ENCODE measurements around the gene SOHLH1.

Gene SOHLH1, protein sequence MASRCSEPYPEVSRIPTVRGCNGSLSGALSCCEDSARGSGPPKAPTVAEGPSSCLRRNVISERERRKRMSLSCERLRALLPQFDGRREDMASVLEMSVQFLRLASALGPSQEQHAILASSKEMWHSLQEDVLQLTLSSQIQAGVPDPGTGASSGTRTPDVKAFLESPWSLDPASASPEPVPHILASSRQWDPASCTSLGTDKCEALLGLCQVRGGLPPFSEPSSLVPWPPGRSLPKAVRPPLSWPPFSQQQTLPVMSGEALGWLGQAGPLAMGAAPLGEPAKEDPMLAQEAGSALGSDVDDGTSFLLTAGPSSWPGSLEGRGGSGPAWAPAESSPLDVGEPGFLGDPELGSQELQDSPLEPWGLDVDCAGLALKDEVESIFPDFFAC

DNA sequence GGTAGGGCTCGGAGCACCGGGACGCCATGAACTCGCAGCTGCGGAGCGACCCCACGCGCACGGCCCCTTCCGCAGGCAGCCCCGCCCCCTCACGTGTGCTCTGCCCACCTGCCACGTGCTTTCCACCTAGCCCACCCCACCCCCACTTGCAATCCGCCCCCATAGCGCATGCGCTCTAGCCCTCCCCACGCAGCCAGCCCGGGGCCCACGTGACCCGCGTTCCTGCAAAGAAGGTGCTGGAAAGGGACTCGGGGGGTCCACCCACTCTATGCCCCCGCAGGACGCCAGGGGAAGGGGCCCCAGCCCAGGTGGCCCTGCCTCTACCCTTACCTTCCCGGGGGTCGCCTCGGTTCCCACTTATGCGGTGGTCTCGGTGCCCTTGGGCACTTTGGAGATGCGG, at the start of gene SOHLH1:
Gene SOHLH1 (minus strand): TSS at position 42 of the 400 bp plus-strand sequence. CDS start 14 bp downstream, at position 28.
- DNase-seq: no peak
- intact Hi-C loops (cut with DNase I): no loop called here

DNA sequence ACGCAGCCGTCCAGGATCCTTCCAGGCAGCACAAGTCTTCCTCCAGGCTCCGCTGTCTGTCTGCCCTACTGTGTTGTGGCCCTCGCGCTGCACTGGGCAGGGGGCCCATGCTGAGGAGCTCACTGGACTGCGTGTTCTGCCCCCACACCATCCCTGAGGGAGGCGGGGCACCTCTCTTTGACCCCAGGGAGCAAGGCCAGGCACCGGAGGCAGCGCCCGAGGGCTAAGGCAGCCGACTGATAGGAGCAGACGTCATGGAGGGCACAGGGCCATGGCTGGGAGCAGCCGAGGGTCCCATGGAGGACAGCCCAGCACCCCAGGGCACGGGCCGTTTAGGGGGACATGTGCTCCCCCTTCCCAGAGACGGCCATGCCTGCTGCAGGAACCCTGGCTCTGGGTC, 49.4 kb upstream of the SOHLH1 start:
- intact Hi-C loops (cut with DNase I): no loop called here
- no peak for DNase-seq

DNA sequence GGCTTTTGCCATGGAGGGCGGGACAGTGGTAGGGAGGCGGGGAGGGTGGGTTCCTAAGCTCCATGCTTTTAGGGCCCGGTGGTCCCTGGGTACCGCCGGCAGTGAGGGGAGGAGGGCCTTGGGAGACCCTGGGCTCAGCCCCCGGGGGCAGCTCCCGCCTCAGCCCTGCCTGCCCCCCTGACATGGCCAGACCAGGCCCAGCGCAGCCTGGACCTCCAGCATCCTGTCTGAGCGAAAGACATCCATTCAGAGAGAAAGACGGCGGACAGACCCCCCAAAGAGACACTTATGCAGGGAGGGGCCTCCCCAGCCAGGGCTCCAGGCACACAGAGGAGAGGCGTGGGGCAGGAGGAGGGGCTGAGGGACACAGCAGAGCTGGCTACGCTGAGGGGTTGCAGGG, 48.0 kb upstream of the SOHLH1 start:
- no peak for DNase-seq
- intact Hi-C loops (cut with DNase I): no loop called here

DNA sequence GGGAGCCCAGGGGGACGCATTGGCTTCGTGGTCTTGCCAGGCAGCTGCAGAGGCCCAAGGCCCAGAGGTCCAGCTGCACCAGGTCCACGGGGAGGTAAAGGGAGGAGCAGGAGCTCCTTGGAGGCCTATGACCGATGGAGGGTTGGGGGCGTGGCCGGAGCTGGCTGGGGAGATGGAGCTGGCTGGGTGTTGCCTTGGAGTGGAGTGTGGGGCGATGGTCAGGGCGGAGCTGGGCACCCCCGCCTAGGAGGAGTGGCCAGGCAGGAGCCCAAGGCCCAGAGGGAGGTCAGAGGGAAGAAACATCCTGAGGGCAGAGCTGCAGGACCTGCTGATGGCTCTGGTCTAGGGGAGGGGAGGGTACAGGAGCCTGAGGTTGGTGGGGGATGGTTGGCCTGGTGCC, 47.3 kb upstream of the SOHLH1 start:
- no peak for DNase-seq

DNA sequence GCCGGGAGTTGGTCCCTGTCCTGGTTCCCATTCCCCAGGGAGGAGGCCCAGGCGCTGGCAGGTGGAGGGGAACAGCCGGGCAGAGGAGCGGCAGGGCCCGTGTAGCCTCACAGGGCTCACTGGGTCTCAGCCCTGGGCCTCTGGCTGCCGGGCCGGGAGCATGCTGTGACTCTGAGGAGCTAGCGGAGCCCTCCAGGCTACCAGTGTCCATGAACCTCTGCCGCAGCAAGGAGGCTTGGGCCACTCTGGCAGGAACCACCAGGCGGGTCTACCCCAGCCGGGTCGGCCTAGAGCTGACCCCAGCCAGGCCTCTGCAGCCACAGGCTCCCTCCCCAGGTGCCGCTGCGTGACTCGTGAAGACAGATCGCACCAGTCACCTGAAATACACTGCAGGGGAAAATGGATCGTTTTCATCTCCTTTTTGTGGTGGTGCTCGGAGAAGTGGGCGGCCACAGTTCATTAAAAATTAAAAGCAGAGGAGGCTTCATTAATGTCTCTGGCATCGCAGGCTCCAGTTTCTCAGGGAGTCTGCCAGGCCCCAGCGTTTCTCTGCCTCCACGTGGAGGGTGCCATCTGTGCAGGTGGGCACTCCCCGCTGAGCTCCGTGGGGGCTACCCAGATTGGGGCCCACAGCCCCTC, 46.5 kb upstream of the SOHLH1 start:
- no peak for DNase-seq
- intact Hi-C loops (cut with DNase I): no loop called here

More for the DNA sequence above, 47.3 kb upstream of the SOHLH1 start:
- intact Hi-C loops (cut with DNase I): no loop called here

DNA sequence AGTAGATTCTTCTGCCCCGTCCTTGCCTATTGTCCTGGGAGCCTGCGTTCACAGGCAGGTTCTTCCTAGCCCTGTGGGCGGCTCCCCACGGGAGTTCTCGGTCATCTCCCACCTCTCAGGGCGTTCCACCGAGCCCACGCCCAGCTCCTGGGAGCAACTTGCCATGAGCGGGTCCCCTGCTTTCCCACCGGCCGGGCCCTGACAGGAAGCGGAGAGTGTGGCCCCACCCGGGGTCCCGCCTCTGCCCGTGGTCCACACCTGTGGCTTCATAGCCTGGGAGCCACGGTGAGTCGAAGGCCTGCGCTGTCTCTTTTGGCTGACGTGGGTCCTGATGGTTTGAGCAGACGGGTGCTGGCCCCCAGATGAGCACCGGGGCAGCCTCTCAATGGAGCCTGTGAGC, 45.9 kb upstream of the SOHLH1 start:
- DNase-seq: no peak
- intact Hi-C loops (cut with DNase I): no loop called here

- intact Hi-C loops (cut with DNase I): no loop called here
- DNase-seq: no peak
These were observed 45.2 kb upstream of the SOHLH1 start for GRCh38 chr9:135744333-135745070.

- DNase-seq: peak in 1 of 10 donors; percentile 10
- intact Hi-C loops (cut with DNase I): no loop called here
These were observed 44.5 kb upstream of the SOHLH1 start for GRCh38 chr9:135743546-135744332.

DNA sequence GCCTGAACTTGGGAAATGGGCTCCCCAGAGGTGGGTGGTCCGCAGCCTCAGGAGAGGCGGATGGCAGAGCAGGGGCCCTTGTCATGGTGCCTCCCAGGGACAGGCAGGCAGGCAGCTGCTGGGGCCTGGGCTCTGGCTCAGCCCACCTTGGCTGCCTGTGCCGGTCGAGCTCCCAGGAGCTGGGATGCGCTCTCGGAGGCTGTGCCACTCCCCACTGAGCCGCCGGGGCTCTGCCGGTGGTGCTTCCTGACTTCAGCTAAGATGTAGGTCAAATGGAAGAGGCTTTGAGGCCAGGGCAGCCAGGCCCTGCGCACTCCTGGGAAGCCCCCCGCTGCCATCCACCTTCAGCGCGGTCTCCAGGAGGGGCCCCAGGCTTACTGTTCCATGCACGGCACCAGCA, 43.7 kb upstream of the SOHLH1 start:
- DNase-seq: no peak
- intact Hi-C loops (cut with DNase I): no loop called here

DNA sequence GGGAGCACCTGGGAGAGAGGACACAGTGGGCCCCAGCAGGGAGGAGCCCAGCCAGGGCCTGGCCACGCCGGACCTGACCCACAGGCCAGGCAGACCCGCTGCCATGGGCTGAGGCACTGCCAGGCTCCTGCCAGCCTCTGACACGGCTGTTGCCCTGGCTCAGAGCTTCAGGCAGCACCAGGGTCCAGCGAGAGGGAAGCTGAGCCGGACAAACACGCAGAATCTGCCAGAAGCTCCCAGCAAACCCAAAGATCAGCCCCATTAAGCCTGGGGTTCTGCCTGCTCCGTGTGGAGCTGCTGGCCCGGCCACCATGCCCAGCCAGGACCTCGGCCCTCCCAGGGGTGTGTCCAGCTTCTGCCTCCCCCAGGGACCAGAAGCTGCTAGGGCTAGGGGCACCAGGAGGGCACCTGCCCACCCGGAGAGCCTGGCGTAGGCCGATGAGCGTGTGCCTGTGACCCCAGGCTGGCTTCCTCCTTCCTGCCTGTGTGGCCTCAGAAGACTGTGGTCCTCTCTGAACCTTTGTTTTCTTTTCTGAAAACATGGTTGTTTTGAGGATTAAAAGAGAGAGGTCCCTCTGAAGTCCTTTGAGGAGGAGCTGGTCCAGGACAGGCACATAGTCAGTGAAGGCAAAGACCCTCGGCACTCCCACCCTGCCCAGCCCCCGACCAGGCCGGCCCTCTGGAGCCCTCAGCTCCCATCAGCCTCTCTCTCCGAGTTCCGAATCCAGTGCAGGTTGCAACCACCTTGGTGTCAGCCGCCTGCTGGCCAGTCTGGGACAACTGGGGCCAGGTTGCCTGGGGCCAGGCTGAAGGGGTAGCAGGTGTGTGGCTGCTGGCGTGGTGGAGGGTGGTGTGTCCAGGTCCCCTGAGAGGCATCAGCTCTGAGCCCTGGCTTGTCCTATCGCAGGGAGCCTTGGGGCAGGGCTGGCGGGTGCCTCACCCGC, 42.3 kb upstream of the SOHLH1 start:
- DNase-seq: no peak
- intact Hi-C loops (cut with DNase I): no loop called here

GRCh38 chr9:135739271-135740220, 40.3 kb upstream of the SOHLH1 start:
- intact Hi-C loops (cut with DNase I): no loop called here
- no peak for DNase-seq

DNA sequence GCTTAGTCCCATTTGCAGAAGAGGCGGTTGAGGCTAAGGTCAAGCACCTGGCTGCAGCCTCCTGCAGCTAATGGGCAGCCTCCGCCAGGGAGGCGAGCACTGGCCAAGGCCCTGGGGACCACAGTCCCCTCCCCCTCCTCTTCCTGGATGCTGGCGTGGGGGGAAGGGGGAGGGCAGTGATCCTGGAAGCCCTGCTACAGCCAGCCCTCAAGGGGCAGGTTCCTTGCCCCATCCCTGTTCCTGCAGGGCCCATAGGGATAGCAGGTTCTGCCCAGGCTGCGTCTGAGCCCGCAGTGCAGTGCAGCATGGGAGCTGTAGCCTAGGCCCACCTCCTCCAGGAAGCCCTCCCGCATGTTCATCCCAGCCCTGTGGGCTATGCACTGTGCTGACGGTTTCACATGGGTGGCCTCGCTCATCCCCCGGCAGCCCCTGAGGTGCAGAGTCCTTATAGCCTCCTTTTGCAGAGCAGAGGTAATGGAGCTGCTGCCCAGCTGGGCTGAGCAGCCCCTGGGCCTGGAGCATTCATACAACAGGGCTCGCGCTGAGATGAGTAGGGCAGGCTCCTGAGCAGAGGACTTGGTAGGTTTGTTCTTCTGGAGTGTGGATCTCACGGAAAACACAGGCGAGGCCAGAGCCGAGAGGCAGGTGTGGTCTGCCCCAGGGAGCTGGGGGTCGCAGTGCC, 38.7 kb upstream of the SOHLH1 start:
- DNase-seq: no peak
- intact Hi-C loops (cut with DNase I): no loop called here

DNA sequence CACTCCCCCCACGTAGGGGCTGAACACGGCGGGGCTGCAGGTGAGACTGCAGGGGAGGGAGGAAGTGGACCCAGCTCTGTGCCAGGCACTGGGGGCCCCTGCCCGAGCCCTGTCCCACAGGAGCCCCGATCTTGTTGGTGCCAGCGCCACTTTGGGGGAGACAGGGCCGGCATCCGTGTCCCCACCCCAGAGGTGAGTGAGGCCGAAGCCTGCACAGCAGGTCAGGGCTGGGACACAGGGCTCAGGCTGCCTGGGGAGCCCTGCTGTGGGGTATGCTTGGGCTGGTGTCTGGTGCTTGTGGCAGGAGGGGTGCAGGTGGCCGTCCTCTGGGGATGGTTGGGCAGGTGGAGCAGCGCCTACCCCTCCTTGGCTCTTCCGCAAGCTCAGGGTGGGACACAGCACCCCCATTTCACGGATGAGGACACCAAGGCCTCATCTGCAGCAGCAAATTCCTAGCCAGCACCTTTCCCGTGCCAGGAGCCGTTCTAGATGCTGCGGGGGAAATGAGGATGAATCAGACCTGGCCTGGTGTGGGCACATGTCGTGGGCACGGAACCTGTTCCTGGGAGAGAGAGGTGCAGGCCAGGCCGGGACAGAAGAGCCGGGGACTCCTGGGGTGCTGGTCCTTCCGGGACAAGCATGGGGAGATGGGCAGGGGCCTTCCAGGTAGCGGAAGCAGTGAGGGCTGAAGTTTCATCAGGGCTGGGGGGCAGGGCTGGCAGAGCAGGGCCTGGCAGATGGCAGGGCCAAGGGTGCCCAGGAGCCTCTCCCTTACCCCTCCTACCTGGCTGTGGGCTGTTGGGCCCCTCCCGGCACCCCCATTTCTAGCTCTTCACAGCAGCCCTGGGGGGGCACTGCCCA, 37.9 kb upstream of the SOHLH1 start:
- peak in 1 of 10 donors; percentile 55 for DNase-seq
- intact Hi-C loops (cut with DNase I): no loop called here

DNA sequence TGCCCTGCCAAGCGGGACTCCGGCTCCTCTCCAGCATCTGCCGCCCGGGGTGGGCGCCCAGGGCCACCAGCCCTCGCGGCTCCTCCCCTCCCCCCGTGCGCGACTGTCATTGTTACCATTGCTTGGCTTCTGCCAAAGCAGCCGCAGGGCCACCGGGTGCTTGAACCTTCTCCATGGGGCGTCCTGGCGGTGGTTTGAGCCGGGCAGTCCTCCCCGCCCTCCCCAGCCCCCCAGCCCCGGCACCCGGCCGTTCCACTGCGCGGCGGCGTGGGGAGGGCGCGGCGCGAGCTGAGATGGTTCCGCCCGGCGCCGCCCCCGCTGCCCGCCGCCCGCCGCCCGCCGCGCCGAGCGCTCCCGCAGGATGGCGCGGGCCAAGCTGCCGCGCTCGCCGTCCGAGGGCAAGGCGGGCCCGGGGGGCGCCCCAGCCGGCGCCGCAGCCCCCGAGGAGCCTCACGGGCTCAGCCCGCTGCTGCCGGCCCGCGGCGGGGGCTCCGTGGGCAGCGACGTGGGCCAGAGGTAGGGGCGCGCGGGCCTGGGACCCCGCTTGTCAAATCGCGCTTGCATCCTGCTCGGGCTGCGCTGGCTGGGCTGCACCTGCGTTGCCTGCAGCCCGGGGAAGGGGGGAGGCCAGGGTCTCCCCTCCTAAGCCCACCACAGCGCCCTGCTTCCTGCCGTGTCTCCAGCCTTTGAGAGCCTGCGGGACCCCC, 37.1 kb upstream of the SOHLH1 start:
- intact Hi-C loops (cut with DNase I): no loop called here
- DNase-seq: no peak

DNA sequence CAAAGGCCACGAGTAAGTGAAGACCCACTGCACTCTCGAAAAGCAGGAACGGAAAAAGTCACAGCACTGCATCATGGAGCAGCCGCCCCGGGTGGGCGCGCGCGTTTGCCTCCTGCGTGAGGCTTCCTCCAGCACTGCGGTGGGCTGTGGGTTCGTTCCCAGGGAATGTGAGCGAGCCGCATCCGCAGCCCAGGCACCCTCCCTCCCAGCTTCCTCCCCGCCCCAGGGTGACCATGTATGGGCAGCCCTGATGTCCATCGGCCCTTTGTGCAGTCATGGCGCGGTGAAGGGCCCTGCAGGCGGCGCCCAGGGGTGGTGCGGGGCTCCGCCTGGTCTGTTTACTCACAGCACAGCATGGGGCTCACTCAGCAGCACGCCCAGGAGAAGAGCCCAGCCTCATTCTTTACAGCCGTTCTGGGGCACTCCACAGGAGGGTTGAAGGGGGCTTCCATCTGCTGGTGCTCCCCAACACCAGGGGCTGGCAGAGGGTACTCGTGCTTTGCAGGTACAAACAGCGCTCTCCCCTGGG, 35.4 kb upstream of the SOHLH1 start:
- intact Hi-C loops (cut with DNase I): no loop called here
- no peak for DNase-seq

All from posterior cingulate gyrus (tissue), 11 donors.